Lung (tissue), 12 donors: ENCODE results near the gene GHRL. TPM values are rescaled to one million over a fixed set of nuclear protein-coding genes. Genes with fewer than 3 reads are reported as not detected.

ENCODE experiments used
- ATAC-seq: fragments of 200-7000 bp; cut with Tn5 transposase; one replicate; pipeline ENCODE4 v1.9.1; 2020; ENCODE audit warnings: moderate number of reproducible peaks; ENCODE audit not compliant: insufficient read depth, low FRiP score
- DNase-seq, 3 donors: peaks; one replicate each; pipeline ENCODE4 v3.0.0-alpha.2; 2013 to 2017
- H3K27ac ChIP-seq, 2 donors: one replicate each; pipeline ENCODE4 v1.5.1; 2013; ENCODE audit warnings: mild to moderate bottlenecking in 2 of 2, moderate library complexity in 2 of 2, control low read depth in 1 of 2, inconsistent platforms in 1 of 2, low read depth in 1 of 2, low read length in 1 of 2
- H3K27me3 ChIP-seq, 3 donors: one replicate each; pipeline ENCODE4 v1.5.1; 2013; ENCODE audit warnings: low read length in 2 of 3; ENCODE audit not compliant: control insufficient read depth in 3 of 3, insufficient read depth in 3 of 3
- H3K36me3 ChIP-seq, 4 donors: one replicate each; pipeline ENCODE4 v1.5.1; 2013; ENCODE audit warnings: low read length in 4 of 4, mild to moderate bottlenecking in 1 of 4, moderate library complexity in 1 of 4; ENCODE audit not compliant: control insufficient read depth in 4 of 4, insufficient read depth in 4 of 4
- H3K4me1 ChIP-seq, 5 donors: one replicate each; pipeline ENCODE4 v1.5.1; 2013; ENCODE audit warnings: low read length in 5 of 5, mild to moderate bottlenecking in 2 of 5, moderate library complexity in 1 of 5; ENCODE audit not compliant: control insufficient read depth in 5 of 5, insufficient read depth in 5 of 5
- H3K4me3 ChIP-seq: one replicate; pipeline ENCODE4 v1.5.1; 2013; ENCODE audit warnings: mild to moderate bottlenecking, control low read depth, moderate library complexity
- H3K9ac ChIP-seq, 2 donors: one replicate each; pipeline ENCODE4 v1.5.1; 2013; ENCODE audit warnings: low read length in 2 of 2, control low read depth in 1 of 2; ENCODE audit not compliant: insufficient read depth in 1 of 2
- H3K9me3 ChIP-seq, 4 donors: one replicate each; pipeline ENCODE4 v1.5.1; 2013; ENCODE audit warnings: low read length in 3 of 4, mild to moderate bottlenecking in 1 of 4, moderate library complexity in 1 of 4; ENCODE audit not compliant: control insufficient read depth in 4 of 4, insufficient read depth in 3 of 4
- CTCF ChIP-seq: IDR thresholded peaks from 2 replicates; pipeline ENCODE4 v1.5.1; 2012; ENCODE audit warnings: mild to moderate bottlenecking; ENCODE audit errors: control extremely low read depth, extremely low read depth
- WGBS, 2 donors: extraction: QIAGEN DNeasy Blood & Tissue Kit; methylation state at CpG; one replicate each; pipeline ENCODE4 v1.1.7; 2013; 5-methylcytosine and 5-hydroxymethylcytosine counted together
- polyA plus RNA-seq, 2 donors: library from polyadenylated mRNA; stranded (reverse); fragments of 200-250 nt; gene quantifications; one replicate each; pipeline ENCODE4 v1.2.1, GENCODE V29; 2013
- total RNA-seq, 2 donors: library from RNA; depleted of rRNA in 1 of 2; stranded (reverse); fragments of >200 nt in 1 of 2; gene quantifications; one replicate each; pipeline ENCODE4 v1.2.1, GENCODE V29; 2014 to 2021
- donor health status: control.
- donor health status: control.
- donor health status: Bipolar disorder and iron deficiency.
- donor health status: healthy.
- donor health status: DM: yes; HTN: yes; CAD: no.

GHRL gene
- total and polyA plus RNA-seq, 4 donors, result 5.4 to 28.2 (median 10.7) TPM

GRCh38 chr3:10294030-10294586, 1.4 kb upstream of the GHRL start:
- H3K4me1 ChIP-seq, result peaks cover 0 to 4% (median 0%) of the 10 kb centered on the region in 5 donors
- H3K9ac ChIP-seq, result no peak overlapping the region
- 62 to 81% methylated on average over 12 of the region's 12 CpGs for WGBS, 2 donors
- H3K36me3 ChIP-seq, result peaks cover 0 to 11% (median 1%) of the 10 kb centered on the region in 4 donors
- DNase-seq (no peak), ATAC-seq (no peak)
- H3K9me3 ChIP-seq, result no peaks in the 10 kb centered on the region
- TF ChIP-seq CTCF, result no peak
- H3K4me3 ChIP-seq, result no peak overlapping the region
- H3K27me3 ChIP-seq, result no peaks in the 10 kb centered on the region
- no peak overlapping the region for H3K27ac ChIP-seq

GRCh38 chr3:10291641-10292040, 1.1 kb downstream of the GHRL start:
- Histone ChIP-seq H3K27me3 (no peaks in the 10 kb centered on the region), H3K9me3 (no peaks in the 10 kb centered on the region), H3K9ac (no peak overlapping the region), H3K4me1 (peaks cover 0 to 4% (median 0%) of the 10 kb centered on the region in 5 donors), H3K4me3 (no peak overlapping the region), H3K27ac (no peak overlapping the region), H3K36me3 (peaks cover 0 to 18% (median 8%) of the 10 kb centered on the region in 4 donors)
- DNase-seq, result no peak
- TF ChIP-seq CTCF, result no peak
- ATAC-seq, result no peak
- WGBS, 2 donors, result 81 to 89% methylated on average over 6 of the region's 6 CpGs

- peaks cover 0 to 4% (median 0%) of the 10 kb centered on the region in 5 donors for H3K4me1 ChIP-seq
- TF ChIP-seq CTCF, result no peak
- H3K9ac ChIP-seq, result no peak overlapping the region
- no peaks in the 10 kb centered on the region for H3K9me3 ChIP-seq
- H3K4me3 ChIP-seq, result no peak overlapping the region
- H3K27me3 ChIP-seq, result no peaks in the 10 kb centered on the region
- no peak for DNase-seq
- no peak overlapping the region for H3K27ac ChIP-seq
- 85 to 86% methylated on average over 18 of the region's 18 CpGs for WGBS, 2 donors
- no peak for ATAC-seq
- peaks cover 0 to 18% (median 11%) of the 10 kb centered on the region in 4 donors for H3K36me3 ChIP-seq
Measured at GRCh38 chr3:10290481-10291176, 2.1 kb downstream of the GHRL start.
